ENCODE data around the gene NDFIP1. TPM values are rescaled to one million over a fixed set of nuclear protein-coding genes. Genes with fewer than 3 reads are reported as not detected.

NDFIP1 gene
- total RNA-seq, 2 experiments from 2014 or later: 18.7 to 33.1 TPM

- no peaks in the 10 kb centered on the region for H3K79me2 ChIP-seq (ENCODE audit: insufficient read depth, low read depth, low read length)
- TF ChIP-seq CTCF (conservative IDR thresholded peaks at IDR 0.05; ENCODE audit: low read length): no peak
- no peaks in the 10 kb centered on the region for H3K9me3 ChIP-seq (ENCODE audit: low read length)
- no TSS peak for BruUV-seq (replicated peaks)
- H3K4me3 ChIP-seq (ENCODE audit: low read depth, low read length, poor library complexity, severe bottlenecking): no peak overlapping the region
- ChIA-PET POLR2A (interaction anchor here (1.6 kb wide), 1 partner anchor 15 kb away, joined by 5 read pairs; no protein-coding TSS in a partner anchor), CTCF (ENCODE audit: unreplicated experiment) (no interaction called here)
- H4K20me1 ChIP-seq (ENCODE audit: insufficient read depth, low read length): no peaks in the 10 kb centered on the region
- H2AFZ ChIP-seq (ENCODE audit: low read length): no peak overlapping the region
- intact Hi-C loops (cut with micrococcal nuclease; ENCODE audit: unreplicated experiment): no loop called here
- no peak overlapping the region for H3K4me2 ChIP-seq (ENCODE audit: low read length)
- no peaks in the 10 kb centered on the region for H3K9me2 ChIP-seq (ENCODE audit: insufficient read depth, low read length)
- no peaks in the 10 kb centered on the region for H3K4me1 ChIP-seq (ENCODE audit: insufficient read depth, low read length, poor library complexity, severe bottlenecking)
- H3K27ac ChIP-seq (ENCODE audit: low read depth, low read length, poor library complexity, severe bottlenecking): no peak overlapping the region
- no peak for DNase-seq (ENCODE audit: low spot score)
- no peaks in the 10 kb centered on the region for H3K36me3 ChIP-seq (ENCODE audit: insufficient read depth, low read length)
These were observed 29.9 kb upstream of the NDFIP1 start for GRCh38 chr5:142078706-142079105.

- BruUV-seq (replicated peaks): no TSS peak
- no peaks in the 10 kb centered on the region for H3K9me3 ChIP-seq (ENCODE audit: low read length)
- intact Hi-C loops (cut with micrococcal nuclease; ENCODE audit: unreplicated experiment): no loop called here
- H3K4me3 ChIP-seq (ENCODE audit: low read depth, low read length, poor library complexity, severe bottlenecking): no peak overlapping the region
- no peaks in the 10 kb centered on the region for H3K79me2 ChIP-seq (ENCODE audit: insufficient read depth, low read depth, low read length)
- H3K4me1 ChIP-seq (ENCODE audit: insufficient read depth, low read length, poor library complexity, severe bottlenecking): no peaks in the 10 kb centered on the region
- H3K27ac ChIP-seq (ENCODE audit: low read depth, low read length, poor library complexity, severe bottlenecking): no peak overlapping the region
- POLR2A ChIA-PET: interaction anchor here (1.6 kb wide), 1 partner anchor 16 kb away, joined by 5 read pairs; no protein-coding TSS in a partner anchor
- H3K4me2 ChIP-seq (ENCODE audit: low read length): no peak overlapping the region
- no peaks in the 10 kb centered on the region for H3K9me2 ChIP-seq (ENCODE audit: insufficient read depth, low read length)
- CTCF ChIA-PET (ENCODE audit: unreplicated experiment): no interaction called here
- no peak for DNase-seq (ENCODE audit: low spot score)
- no peak for TF ChIP-seq EZH2phosphoT487 (IDR thresholded peaks at IDR 0.05; ENCODE audit: borderline replicate concordance, low read depth, low read length)
- no peak for TF ChIP-seq CTCF (conservative IDR thresholded peaks at IDR 0.05; ENCODE audit: low read length)
- no peak overlapping the region for H2AFZ ChIP-seq (ENCODE audit: low read length)
- no peaks in the 10 kb centered on the region for H4K20me1 ChIP-seq (ENCODE audit: insufficient read depth, low read length)
- no peaks in the 10 kb centered on the region for H3K36me3 ChIP-seq (ENCODE audit: insufficient read depth, low read length)
These were observed 29.3 kb upstream of the NDFIP1 start for GRCh38 chr5:142079306-142079721.

GRCh38 chr5:142080248-142080647 is 28.3 kb upstream of the NDFIP1 start:
- no peaks in the 10 kb centered on the region for H3K4me1 ChIP-seq (ENCODE audit: insufficient read depth, low read length, poor library complexity, severe bottlenecking)
- no TSS peak for BruUV-seq (replicated peaks)
- no peak overlapping the region for H3K27ac ChIP-seq (ENCODE audit: low read depth, low read length, poor library complexity, severe bottlenecking)
- H3K4me2 ChIP-seq (ENCODE audit: low read length): no peak overlapping the region
- no peak overlapping the region for H2AFZ ChIP-seq (ENCODE audit: low read length)
- H3K9me3 ChIP-seq (ENCODE audit: low read length): no peaks in the 10 kb centered on the region
- no peaks in the 10 kb centered on the region for H3K79me2 ChIP-seq (ENCODE audit: insufficient read depth, low read depth, low read length)
- POLR2A ChIA-PET: interaction anchor here (1.6 kb wide), 1 partner anchor 17 kb away, joined by 5 read pairs; no protein-coding TSS in a partner anchor
- H3K36me3 ChIP-seq (ENCODE audit: insufficient read depth, low read length): no peaks in the 10 kb centered on the region
- no peaks in the 10 kb centered on the region for H4K20me1 ChIP-seq (ENCODE audit: insufficient read depth, low read length)
- TF ChIP-seq CTCF (conservative IDR thresholded peaks at IDR 0.05; ENCODE audit: low read length): no peak
- TF ChIP-seq EZH2phosphoT487 (IDR thresholded peaks at IDR 0.05; ENCODE audit: borderline replicate concordance, low read depth, low read length): no peak
- no peaks in the 10 kb centered on the region for H3K9me2 ChIP-seq (ENCODE audit: insufficient read depth, low read length)
- CTCF ChIA-PET (ENCODE audit: unreplicated experiment): no interaction called here
- H3K4me3 ChIP-seq (ENCODE audit: low read depth, low read length, poor library complexity, severe bottlenecking): no peak overlapping the region
- no peak for DNase-seq (ENCODE audit: low spot score)
- intact Hi-C loops (cut with micrococcal nuclease; ENCODE audit: unreplicated experiment): no loop called here
